ENCODE results near the gene PHF21B.

DNA sequence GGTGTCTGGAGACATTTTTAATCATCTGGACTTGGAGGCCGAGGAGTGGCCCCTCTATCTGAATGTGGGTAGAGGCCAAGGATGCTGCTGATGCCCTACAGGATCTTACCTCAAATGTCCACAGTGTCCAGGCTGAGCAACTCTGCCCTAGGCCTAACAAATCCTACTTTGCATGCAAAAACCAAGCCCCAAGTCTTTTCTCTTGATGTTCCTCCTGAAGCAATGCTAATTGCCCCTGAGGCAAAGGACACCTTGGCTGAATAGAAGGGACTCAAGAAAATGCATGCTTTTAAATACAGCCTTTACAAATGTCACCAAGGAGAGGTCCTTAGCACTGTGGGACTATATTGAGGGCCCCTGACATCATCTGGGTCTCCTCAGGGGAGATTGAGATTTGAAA, 43.8 kb upstream of the PHF21B start:
- TF ChIP-seq EZH2 (IDR thresholded peaks at IDR 0.05): no peak
- TF ChIP-seq POLR2AphosphoS5 (IDR thresholded peaks at IDR 0.05; ENCODE audit: borderline replicate concordance, low read depth, low read length): no peak
- TF ChIP-seq FOXP2 (optimal IDR thresholded peaks at IDR 0.05; ENCODE audit: control extremely low read depth, extremely low read length, insufficient read depth): no peak
